ENCODE results near the gene DPP6.

DPP6 gene

DNA sequence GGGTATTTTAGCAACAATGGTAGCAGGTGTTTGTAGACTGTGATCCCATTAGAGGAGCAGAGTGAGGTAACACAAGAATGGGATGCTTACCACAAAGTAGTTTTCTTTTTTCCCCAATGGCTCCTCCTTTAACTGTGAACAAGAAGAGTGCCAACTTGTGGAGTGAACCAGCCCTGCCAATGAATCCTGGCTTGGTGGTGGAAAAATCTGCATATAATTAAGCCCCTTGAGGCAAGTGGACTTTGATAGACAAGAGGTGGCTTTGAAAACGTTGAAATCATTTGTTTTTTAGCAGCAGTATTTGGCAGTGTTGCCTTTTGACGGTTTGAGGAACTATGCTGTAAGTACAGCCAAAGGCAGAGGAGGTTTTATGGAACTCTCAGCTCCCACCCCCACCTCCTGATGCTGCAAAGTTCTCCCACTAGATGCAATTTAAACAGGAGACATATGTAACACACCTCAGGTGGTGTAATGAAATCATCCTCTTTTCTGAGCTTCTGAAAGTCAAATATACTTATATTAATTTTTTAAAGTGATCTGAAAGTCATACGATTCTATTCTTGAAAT is 295.6 kb downstream of the DPP6 start:
- no peaks in the 10 kb centered on the region for H3K36me3 ChIP-seq (ENCODE audit: control insufficient read depth in 1 of 2, insufficient read depth in 2 of 2, low read length in 2 of 2)
- no peaks in the 10 kb centered on the region for H3K27me3 ChIP-seq (ENCODE audit: control insufficient read depth in 1 of 2, insufficient read depth in 2 of 2, low read length in 2 of 2)
- peaks cover 19 to 33% of the 10 kb centered on the region in 2 donors for H3K9me3 ChIP-seq (ENCODE audit: control insufficient read depth in 1 of 2, low read length in 2 of 2)
- no peak overlapping the region for H3K9ac ChIP-seq (ENCODE audit: low read depth in 1 of 2, low read length in 2 of 2)
- no peaks in the 10 kb centered on the region for H3K4me1 ChIP-seq (ENCODE audit: control insufficient read depth in 1 of 2, insufficient read depth in 2 of 2, low read length in 2 of 2)
- H3K4me3 ChIP-seq (ENCODE audit: low read depth in 1 of 2, low read length in 2 of 2), result no peak overlapping the region
- no peak overlapping the region for H3K27ac ChIP-seq (ENCODE audit: low read depth, low read length)

DNA sequence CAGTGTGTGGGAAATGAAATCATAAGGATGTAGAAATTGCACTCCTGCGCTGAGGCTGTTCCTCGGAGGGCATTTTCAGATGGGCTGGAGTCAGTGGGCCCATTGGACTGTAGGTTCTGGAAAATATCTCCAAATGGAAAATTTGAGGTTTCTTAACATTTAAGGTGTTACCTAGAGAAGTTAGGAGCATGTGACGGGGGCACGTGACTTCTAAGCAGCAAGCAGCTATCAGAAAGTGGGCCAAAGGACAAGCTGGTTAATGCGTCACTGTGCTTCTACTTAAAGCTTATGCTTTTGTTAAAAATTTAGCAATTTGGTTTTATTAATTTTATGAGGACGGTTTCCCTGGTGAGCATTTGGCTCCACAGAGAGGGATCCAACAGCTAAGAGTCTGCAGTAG is 298.7 kb downstream of the DPP6 start:
- Histone ChIP-seq H3K9ac (ENCODE audit: low read depth in 1 of 2, low read length in 2 of 2) (no peak overlapping the region), H3K4me1 (ENCODE audit: control insufficient read depth in 1 of 2, insufficient read depth in 2 of 2, low read length in 2 of 2) (no peaks in the 10 kb centered on the region), H3K9me3 (ENCODE audit: control insufficient read depth in 1 of 2, low read length in 2 of 2) (peaks cover 15 to 22% of the 10 kb centered on the region in 2 donors), H3K27me3 (ENCODE audit: control insufficient read depth in 1 of 2, insufficient read depth in 2 of 2, low read length in 2 of 2) (no peaks in the 10 kb centered on the region), H3K36me3 (ENCODE audit: control insufficient read depth in 1 of 2, insufficient read depth in 2 of 2, low read length in 2 of 2) (no peaks in the 10 kb centered on the region), H3K4me3 (ENCODE audit: low read depth in 1 of 2, low read length in 2 of 2) (no peak overlapping the region), H3K27ac (ENCODE audit: low read depth, low read length) (no peak overlapping the region)

DNA sequence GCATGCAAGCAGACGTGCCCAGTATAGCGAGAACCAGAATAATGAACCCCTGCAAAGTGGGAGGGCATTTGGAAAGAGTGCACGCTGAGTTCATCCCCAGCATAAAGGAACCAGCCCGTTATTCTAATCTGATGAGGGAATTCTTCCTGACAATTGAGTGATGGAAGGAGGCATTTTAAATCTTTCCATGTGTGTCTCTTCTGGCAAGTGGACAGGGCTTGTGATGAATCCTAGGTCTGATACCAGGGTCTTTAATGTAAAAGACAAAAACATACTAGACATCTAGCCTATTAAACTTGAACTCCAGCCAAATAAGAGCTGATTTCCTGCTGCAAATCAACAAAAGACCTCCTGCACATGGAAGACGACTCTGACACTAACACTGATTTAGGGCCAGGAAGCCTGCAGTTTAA is 301.2 kb downstream of the DPP6 start:
- H3K27ac ChIP-seq (ENCODE audit: low read depth, low read length), result no peak overlapping the region
- no peaks in the 10 kb centered on the region for H3K27me3 ChIP-seq (ENCODE audit: control insufficient read depth in 1 of 2, insufficient read depth in 2 of 2, low read length in 2 of 2)
- H3K9me3 ChIP-seq (ENCODE audit: control insufficient read depth in 1 of 2, low read length in 2 of 2), result peaks cover 16 to 19% of the 10 kb centered on the region in 2 donors
- H3K4me1 ChIP-seq (ENCODE audit: control insufficient read depth in 1 of 2, insufficient read depth in 2 of 2, low read length in 2 of 2), result no peaks in the 10 kb centered on the region
- no peaks in the 10 kb centered on the region for H3K36me3 ChIP-seq (ENCODE audit: control insufficient read depth in 1 of 2, insufficient read depth in 2 of 2, low read length in 2 of 2)
- H3K9ac ChIP-seq (ENCODE audit: low read depth in 1 of 2, low read length in 2 of 2), result no peak overlapping the region
- no peak overlapping the region for H3K4me3 ChIP-seq (ENCODE audit: low read depth in 1 of 2, low read length in 2 of 2)

DNA sequence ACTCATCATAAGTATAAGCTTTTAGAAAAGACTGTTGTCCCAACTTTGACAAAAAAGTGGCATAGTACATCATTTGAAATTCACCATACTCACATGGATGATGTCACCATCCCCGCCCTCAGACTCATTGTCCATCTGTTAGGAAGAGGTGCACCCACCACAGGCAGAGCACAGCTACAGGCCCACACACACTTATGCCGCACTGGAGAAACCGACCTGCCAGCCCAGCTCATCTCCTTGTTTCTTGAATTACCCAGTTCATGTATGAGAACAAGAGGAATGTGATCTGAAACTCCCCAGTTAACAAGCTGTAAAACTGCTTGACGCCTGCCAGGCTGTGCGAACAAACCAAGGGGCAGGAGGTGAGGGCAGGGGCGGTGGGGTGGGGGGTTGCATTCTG is 312.0 kb downstream of the DPP6 start:
- H3K4me1 ChIP-seq (ENCODE audit: control insufficient read depth in 1 of 2, insufficient read depth in 2 of 2, low read length in 2 of 2), result no peaks in the 10 kb centered on the region
- H3K36me3 ChIP-seq (ENCODE audit: control insufficient read depth in 1 of 2, insufficient read depth in 2 of 2, low read length in 2 of 2), result no peaks in the 10 kb centered on the region
- H3K9ac ChIP-seq (ENCODE audit: low read depth in 1 of 2, low read length in 2 of 2), result no peak overlapping the region
- H3K4me3 ChIP-seq (ENCODE audit: low read depth in 1 of 2, low read length in 2 of 2), result no peak overlapping the region
- H3K27me3 ChIP-seq (ENCODE audit: control insufficient read depth in 1 of 2, insufficient read depth in 2 of 2, low read length in 2 of 2), result no peaks in the 10 kb centered on the region
- H3K27ac ChIP-seq (ENCODE audit: low read depth, low read length), result no peak overlapping the region
- H3K9me3 ChIP-seq (ENCODE audit: control insufficient read depth in 1 of 2, low read length in 2 of 2), result peaks cover 13 to 20% of the 10 kb centered on the region in 2 donors

DNA sequence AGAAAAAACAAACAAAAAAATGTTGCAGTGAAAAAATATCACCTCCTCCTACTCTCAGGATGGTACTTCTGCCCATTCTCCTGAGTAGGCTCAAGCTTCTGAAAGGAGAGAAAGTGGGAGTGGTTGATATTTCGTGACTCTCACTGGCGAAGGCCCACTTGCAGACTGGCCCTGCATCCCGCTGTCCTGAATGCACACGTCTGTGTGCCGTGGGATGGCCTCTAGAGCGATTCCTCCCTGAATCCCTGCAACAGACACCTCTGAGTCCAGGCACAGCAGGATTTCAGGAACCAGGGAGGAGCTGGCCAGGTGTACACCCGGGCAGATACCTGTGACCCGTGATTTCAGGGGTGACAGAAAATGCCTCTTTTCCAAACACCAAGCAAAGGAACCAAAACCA is 319.2 kb downstream of the DPP6 start:
- Histone ChIP-seq H3K4me1 (ENCODE audit: control insufficient read depth in 1 of 2, insufficient read depth in 2 of 2, low read length in 2 of 2) (no peaks in the 10 kb centered on the region), H3K4me3 (ENCODE audit: low read depth in 1 of 2, low read length in 2 of 2) (no peak overlapping the region), H3K27me3 (ENCODE audit: control insufficient read depth in 1 of 2, insufficient read depth in 2 of 2, low read length in 2 of 2) (no peaks in the 10 kb centered on the region), H3K27ac (ENCODE audit: low read depth, low read length) (no peak overlapping the region), H3K9me3 (ENCODE audit: control insufficient read depth in 1 of 2, low read length in 2 of 2) (peaks cover 9 to 21% of the 10 kb centered on the region in 2 donors), H3K9ac (ENCODE audit: low read depth in 1 of 2, low read length in 2 of 2) (no peak overlapping the region), H3K36me3 (ENCODE audit: control insufficient read depth in 1 of 2, insufficient read depth in 2 of 2, low read length in 2 of 2) (no peaks in the 10 kb centered on the region)

DNA sequence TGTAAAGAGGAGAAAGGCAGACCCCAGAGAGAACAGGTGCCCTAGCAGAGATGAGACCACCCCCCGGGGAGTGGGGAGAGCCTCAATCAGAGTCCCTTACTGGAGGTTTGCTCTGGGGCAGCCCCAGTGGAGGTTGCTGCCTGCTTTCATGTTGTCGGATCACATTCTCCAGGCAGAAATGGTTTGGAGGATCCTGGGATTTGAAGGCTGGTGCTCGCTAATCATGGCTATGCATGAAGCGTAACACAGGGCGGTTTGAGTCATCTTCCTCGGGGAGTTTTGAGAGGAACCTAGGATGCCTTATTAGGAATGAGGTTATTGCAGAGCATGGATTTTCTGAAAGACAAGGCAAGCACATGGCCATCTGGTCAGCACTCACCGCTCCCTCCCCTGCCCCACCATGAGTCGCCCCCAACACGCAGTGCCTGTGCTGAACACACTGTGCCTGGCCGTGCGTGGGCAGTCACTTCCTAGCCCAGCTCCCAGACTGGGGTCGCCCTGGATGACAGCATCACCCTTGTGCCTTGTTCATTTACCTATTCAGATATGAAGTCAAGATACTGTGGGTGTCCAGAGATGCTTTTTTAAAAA is 319.9 kb downstream of the DPP6 start:
- H3K27ac ChIP-seq (ENCODE audit: low read depth, low read length), result no peak overlapping the region
- no peak overlapping the region for H3K9ac ChIP-seq (ENCODE audit: low read depth in 1 of 2, low read length in 2 of 2)
- no peaks in the 10 kb centered on the region for H3K4me1 ChIP-seq (ENCODE audit: control insufficient read depth in 1 of 2, insufficient read depth in 2 of 2, low read length in 2 of 2)
- H3K27me3 ChIP-seq (ENCODE audit: control insufficient read depth in 1 of 2, insufficient read depth in 2 of 2, low read length in 2 of 2), result no peaks in the 10 kb centered on the region
- peaks cover 6 to 21% of the 10 kb centered on the region in 2 donors for H3K9me3 ChIP-seq (ENCODE audit: control insufficient read depth in 1 of 2, low read length in 2 of 2)
- no peak overlapping the region for H3K4me3 ChIP-seq (ENCODE audit: low read depth in 1 of 2, low read length in 2 of 2)
- H3K36me3 ChIP-seq (ENCODE audit: control insufficient read depth in 1 of 2, insufficient read depth in 2 of 2, low read length in 2 of 2), result no peaks in the 10 kb centered on the region

DNA sequence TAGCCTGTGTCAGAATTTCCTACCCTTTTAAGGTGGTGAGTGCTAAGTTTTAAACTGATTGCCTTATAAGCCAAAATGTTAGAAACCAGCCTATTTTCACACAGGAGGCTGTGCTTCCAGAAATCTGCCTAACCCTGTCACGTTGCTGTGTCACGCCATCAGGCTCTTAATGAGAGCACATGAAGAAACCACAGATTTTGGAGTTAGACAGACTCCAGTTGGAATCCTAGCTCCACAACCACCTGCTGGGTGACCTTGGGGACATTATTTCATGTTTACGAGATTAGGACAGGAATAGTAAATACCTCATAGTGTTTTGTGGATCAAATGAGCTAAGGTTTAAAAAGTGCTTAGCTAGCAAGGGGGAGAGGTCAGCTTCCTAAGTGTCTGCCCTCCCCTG is 321.8 kb downstream of the DPP6 start:
- no peaks in the 10 kb centered on the region for H3K36me3 ChIP-seq (ENCODE audit: control insufficient read depth in 1 of 2, insufficient read depth in 2 of 2, low read length in 2 of 2)
- H3K9me3 ChIP-seq (ENCODE audit: control insufficient read depth in 1 of 2, low read length in 2 of 2), result peaks cover 6 to 22% of the 10 kb centered on the region in 2 donors
- no peaks in the 10 kb centered on the region for H3K4me1 ChIP-seq (ENCODE audit: control insufficient read depth in 1 of 2, insufficient read depth in 2 of 2, low read length in 2 of 2)
- no peak overlapping the region for H3K4me3 ChIP-seq (ENCODE audit: low read depth in 1 of 2, low read length in 2 of 2)
- no peak overlapping the region for H3K9ac ChIP-seq (ENCODE audit: low read depth in 1 of 2, low read length in 2 of 2)
- no peaks in the 10 kb centered on the region for H3K27me3 ChIP-seq (ENCODE audit: control insufficient read depth in 1 of 2, insufficient read depth in 2 of 2, low read length in 2 of 2)
- no peak overlapping the region for H3K27ac ChIP-seq (ENCODE audit: low read depth, low read length)

DNA sequence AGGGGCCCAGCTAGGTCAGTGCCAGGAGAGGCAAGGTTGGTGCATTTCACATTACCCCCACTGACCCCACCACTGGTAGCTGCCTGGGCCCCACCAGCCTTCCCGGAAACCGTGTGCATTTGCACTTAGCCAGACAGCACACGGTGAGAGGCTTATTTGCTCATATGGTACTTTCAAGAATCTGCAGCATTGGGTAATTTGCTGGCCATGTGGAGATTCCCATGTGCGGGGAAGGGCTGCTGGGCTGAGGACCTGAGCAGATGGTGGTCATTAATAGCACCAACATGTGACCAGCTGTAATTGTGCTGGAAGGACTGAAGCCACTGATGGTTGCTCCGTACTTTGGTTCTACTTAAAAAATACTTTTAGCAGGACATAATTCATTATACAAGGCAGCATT is 323.8 kb downstream of the DPP6 start:
- Histone ChIP-seq H3K9ac (ENCODE audit: low read depth in 1 of 2, low read length in 2 of 2) (no peak overlapping the region), H3K27me3 (ENCODE audit: control insufficient read depth in 1 of 2, insufficient read depth in 2 of 2, low read length in 2 of 2) (no peaks in the 10 kb centered on the region), H3K4me3 (ENCODE audit: low read depth in 1 of 2, low read length in 2 of 2) (no peak overlapping the region), H3K36me3 (ENCODE audit: control insufficient read depth in 1 of 2, insufficient read depth in 2 of 2, low read length in 2 of 2) (no peaks in the 10 kb centered on the region), H3K9me3 (ENCODE audit: control insufficient read depth in 1 of 2, low read length in 2 of 2) (peaks cover 10 to 28% of the 10 kb centered on the region in 2 donors), H3K27ac (ENCODE audit: low read depth, low read length) (no peak overlapping the region), H3K4me1 (ENCODE audit: control insufficient read depth in 1 of 2, insufficient read depth in 2 of 2, low read length in 2 of 2) (no peaks in the 10 kb centered on the region)

DNA sequence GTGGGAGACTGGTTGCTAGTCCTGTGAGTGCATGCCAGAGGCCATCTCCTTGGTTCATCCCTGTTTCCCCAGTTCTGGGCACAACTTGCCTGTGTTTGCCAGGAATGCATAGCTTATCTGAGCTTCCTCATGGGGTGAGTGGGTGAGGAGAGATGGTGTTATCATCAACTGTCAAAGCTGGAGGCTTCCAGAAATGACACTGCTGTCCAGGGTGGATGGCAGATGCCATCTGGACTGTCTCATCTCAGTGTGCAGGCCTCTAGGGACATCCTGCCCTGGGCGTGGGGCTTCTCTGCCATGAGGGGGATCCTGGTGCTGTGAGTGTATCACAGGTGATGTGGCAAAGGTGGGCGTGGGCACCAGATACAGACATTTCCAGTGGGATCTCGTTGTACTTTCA is 328.6 kb downstream of the DPP6 start:
- H3K9me3 ChIP-seq (ENCODE audit: control insufficient read depth in 1 of 2, low read length in 2 of 2), result peaks cover 20 to 21% of the 10 kb centered on the region in 2 donors
- H3K36me3 ChIP-seq (ENCODE audit: control insufficient read depth in 1 of 2, insufficient read depth in 2 of 2, low read length in 2 of 2), result no peaks in the 10 kb centered on the region
- H3K27ac ChIP-seq (ENCODE audit: low read depth, low read length), result no peak overlapping the region
- H3K9ac ChIP-seq (ENCODE audit: low read depth in 1 of 2, low read length in 2 of 2), result no peak overlapping the region
- no peaks in the 10 kb centered on the region for H3K27me3 ChIP-seq (ENCODE audit: control insufficient read depth in 1 of 2, insufficient read depth in 2 of 2, low read length in 2 of 2)
- H3K4me3 ChIP-seq (ENCODE audit: low read depth in 1 of 2, low read length in 2 of 2), result no peak overlapping the region
- no peaks in the 10 kb centered on the region for H3K4me1 ChIP-seq (ENCODE audit: control insufficient read depth in 1 of 2, insufficient read depth in 2 of 2, low read length in 2 of 2)

DNA sequence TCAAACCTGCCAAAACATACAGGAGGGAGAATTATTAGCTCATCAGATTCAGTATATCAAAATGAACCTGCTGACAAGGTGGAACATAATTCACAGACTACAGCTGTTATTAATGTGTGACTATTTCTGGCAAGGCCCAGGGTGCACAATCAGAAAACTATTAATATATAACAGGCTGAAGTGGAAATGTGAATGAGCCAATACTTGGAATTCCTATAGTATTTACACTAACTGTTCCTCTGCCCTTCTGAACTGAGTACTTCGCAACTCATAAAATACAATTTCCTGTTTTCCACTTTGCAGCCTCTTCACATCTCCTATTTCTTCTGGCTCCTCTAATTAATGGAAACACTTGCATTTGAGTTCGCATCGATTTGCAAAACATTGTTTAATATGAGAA is 330.8 kb downstream of the DPP6 start:
- Histone ChIP-seq H3K4me3 (ENCODE audit: low read depth in 1 of 2, low read length in 2 of 2) (no peak overlapping the region), H3K9ac (ENCODE audit: low read depth in 1 of 2, low read length in 2 of 2) (no peak overlapping the region), H3K4me1 (ENCODE audit: control insufficient read depth in 1 of 2, insufficient read depth in 2 of 2, low read length in 2 of 2) (no peaks in the 10 kb centered on the region), H3K27me3 (ENCODE audit: control insufficient read depth in 1 of 2, insufficient read depth in 2 of 2, low read length in 2 of 2) (no peaks in the 10 kb centered on the region), H3K36me3 (ENCODE audit: control insufficient read depth in 1 of 2, insufficient read depth in 2 of 2, low read length in 2 of 2) (no peaks in the 10 kb centered on the region), H3K9me3 (ENCODE audit: control insufficient read depth in 1 of 2, low read length in 2 of 2) (peaks cover 16 to 34% of the 10 kb centered on the region in 2 donors), H3K27ac (ENCODE audit: low read depth, low read length) (no peak overlapping the region)
